Measurements from ENCODE around the gene FMO2. TPM values are rescaled to one million over a fixed set of nuclear protein-coding genes. Genes with fewer than 3 reads are reported as not detected.

FMO2 gene
- polyA plus RNA-seq, 1 donor (not counting 4 experiments of a cell fraction or from before 2014, with no cell fraction given) = 0.05 TPM

- Histone ChIP-seq H3K9ac (ENCODE audit: control insufficient read depth, extremely low read depth, insufficient read depth, low read length) (no peak overlapping the region), H2AFZ (ENCODE audit: control insufficient read depth, low read length) (no peak overlapping the region), H3K27me3 (ENCODE audit: control insufficient read depth, extremely low read depth, insufficient read depth, low read length) (no peaks in the 10 kb centered on the region), H3K9me1 (ENCODE audit: control insufficient read depth, extremely low read depth, insufficient read depth, low read length) (no peaks in the 10 kb centered on the region), H3K4me3 (ENCODE audit: control insufficient read depth in 2 of 3, extremely low read depth in 1 of 3, insufficient read depth in 2 of 3, low read depth in 1 of 3, low read length in 3 of 3) (no peak overlapping the region), H3K36me3 (ENCODE audit: control insufficient read depth in 2 of 2, extremely low read depth in 1 of 2, insufficient read depth in 2 of 2, low read length in 2 of 2) (no peaks in the 10 kb centered on the region), H3K4me1 (ENCODE audit: control insufficient read depth, extremely low read depth, insufficient read depth, low read length) (no peaks in the 10 kb centered on the region), H3K4me2 (ENCODE audit: control insufficient read depth, extremely low read depth, insufficient read depth, low read depth, low read length) (no peak overlapping the region), H4K20me1 (ENCODE audit: control insufficient read depth, extremely low read depth, insufficient read depth, low read length) (no peaks in the 10 kb centered on the region), H3K9me3 (ENCODE audit: control insufficient read depth, low read depth, low read length) (no peaks in the 10 kb centered on the region), H3K27ac (ENCODE audit: control insufficient read depth, insufficient read depth, low read length) (no peak overlapping the region), H3K79me2 (ENCODE audit: control insufficient read depth, insufficient read depth, low read length) (no peaks in the 10 kb centered on the region)
- no peak for DNase-seq (ENCODE audit: low read depth, low spot score)
- TF ChIP-seq CTCF (optimal IDR thresholded peaks at IDR 0.05 in 1 of 3, IDR thresholded peaks at IDR 0.05 in 1 of 3, conservative IDR thresholded peaks at IDR 0.05 in 1 of 3; ENCODE audit: extremely low read depth in 1 of 3, insufficient read depth in 2 of 3, low read length in 3 of 3) (no peak), EZH2 (IDR thresholded peaks at IDR 0.05; ENCODE audit: low read length) (no peak)
- dilution Hi-C loops (cut with MboI; ENCODE audit: extremely low pct_ligation_motif_present, low sequenced_read_pairs) = no loop called here
- FAIRE-seq = no peak
Measured at GRCh38 chr1:171179318-171180227, 5.5 kb upstream of the FMO2 start.

DNA sequence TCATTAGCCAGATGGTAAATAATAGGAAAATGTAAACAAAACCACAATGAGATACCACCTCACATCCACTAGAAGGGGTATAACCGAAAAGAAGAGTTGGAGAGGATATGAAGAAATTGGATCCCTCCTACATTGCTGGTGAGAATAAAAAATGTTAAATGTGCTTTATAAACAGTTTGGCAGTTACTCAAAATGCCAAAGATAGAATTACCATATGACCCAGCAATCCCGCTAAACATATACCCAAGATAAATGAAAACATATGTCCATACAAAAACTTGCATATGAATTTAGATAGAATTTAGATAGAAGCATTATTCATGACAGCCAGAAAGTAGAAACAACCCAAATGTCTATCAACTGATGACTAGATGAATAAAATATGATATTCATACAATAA lies 4.4 kb upstream of the FMO2 start:
- TF ChIP-seq EZH2 (IDR thresholded peaks at IDR 0.05; ENCODE audit: low read length) = no peak
- TF ChIP-seq CTCF (optimal IDR thresholded peaks at IDR 0.05 in 1 of 3, IDR thresholded peaks at IDR 0.05 in 1 of 3, conservative IDR thresholded peaks at IDR 0.05 in 1 of 3; ENCODE audit: extremely low read depth in 1 of 3, insufficient read depth in 2 of 3, low read length in 3 of 3) = no peak
- DNase-seq (ENCODE audit: low read depth, low spot score) = no peak

More for the DNA sequence above, 4.4 kb upstream of the FMO2 start:
- Histone ChIP-seq H3K27me3 (ENCODE audit: control insufficient read depth, extremely low read depth, insufficient read depth, low read length) (no peaks in the 10 kb centered on the region), H3K4me3 (ENCODE audit: control insufficient read depth in 2 of 3, extremely low read depth in 1 of 3, insufficient read depth in 2 of 3, low read depth in 1 of 3, low read length in 3 of 3) (no peak overlapping the region), H3K9me1 (ENCODE audit: control insufficient read depth, extremely low read depth, insufficient read depth, low read length) (no peaks in the 10 kb centered on the region), H3K9ac (ENCODE audit: control insufficient read depth, extremely low read depth, insufficient read depth, low read length) (no peak overlapping the region), H4K20me1 (ENCODE audit: control insufficient read depth, extremely low read depth, insufficient read depth, low read length) (no peaks in the 10 kb centered on the region), H3K9me3 (ENCODE audit: control insufficient read depth, low read depth, low read length) (no peaks in the 10 kb centered on the region), H3K4me2 (ENCODE audit: control insufficient read depth, extremely low read depth, insufficient read depth, low read depth, low read length) (no peak overlapping the region), H3K36me3 (ENCODE audit: control insufficient read depth in 2 of 2, extremely low read depth in 1 of 2, insufficient read depth in 2 of 2, low read length in 2 of 2) (no peaks in the 10 kb centered on the region), H3K4me1 (ENCODE audit: control insufficient read depth, extremely low read depth, insufficient read depth, low read length) (no peaks in the 10 kb centered on the region), H3K79me2 (ENCODE audit: control insufficient read depth, insufficient read depth, low read length) (no peaks in the 10 kb centered on the region), H3K27ac (ENCODE audit: control insufficient read depth, insufficient read depth, low read length) (no peak overlapping the region), H2AFZ (ENCODE audit: control insufficient read depth, low read length) (no peak overlapping the region)
- dilution Hi-C loops (cut with MboI; ENCODE audit: extremely low pct_ligation_motif_present, low sequenced_read_pairs) = no loop called here
- FAIRE-seq = no peak
